ENCODE data around the gene TMEM131. TPM values are rescaled to one million over a fixed set of nuclear protein-coding genes. Genes with fewer than 3 reads are reported as not detected.

The TMEM131 gene
- total RNA-seq, 1 donor from 2014 or later: 35.3 TPM

GRCh38 chr2:97717613-97717995 is 278.1 kb downstream of the TMEM131 start:
- no peaks in the 10 kb centered on the region for H3K36me3 ChIP-seq (ENCODE audit: insufficient read depth, low read length)
- FAIRE-seq (no peak), DNase-seq (ENCODE audit: low read depth) (no peak)
- peaks cover 4% of the 10 kb centered on the region for H3K4me1 Mint-ChIP-seq (ENCODE audit: low read depth, unreplicated experiment)
- no peak overlapping the region for H3K4me2 ChIP-seq (ENCODE audit: low read length)
- H2AFZ ChIP-seq (ENCODE audit: low read depth, low read length): no peak overlapping the region
- H3K9me3 ChIP-seq (ENCODE audit: insufficient read depth, low read depth, low read length): no peaks in the 10 kb centered on the region
- no peaks in the 10 kb centered on the region for H3K36me3 Mint-ChIP-seq (ENCODE audit: low read depth, unreplicated experiment)
- H4K20me1 ChIP-seq (ENCODE audit: insufficient read depth, low read length): no peaks in the 10 kb centered on the region
- H3K79me2 ChIP-seq (ENCODE audit: insufficient read depth, low read length): no peaks in the 10 kb centered on the region
- H3K9me3 Mint-ChIP-seq (ENCODE audit: unreplicated experiment): no peaks in the 10 kb centered on the region
- no peaks in the 10 kb centered on the region for H3K4me1 ChIP-seq (ENCODE audit: insufficient read depth, low read length)
- H3K4me3 ChIP-seq (ENCODE audit: insufficient read depth, low read depth, low read length): no peak overlapping the region
- H3K27me3 Mint-ChIP-seq (ENCODE audit: low read depth, unreplicated experiment): peaks cover 36% of the 10 kb centered on the region
- no peak overlapping the region for H3K27ac ChIP-seq (ENCODE audit: low read depth, low read length)
- TF ChIP-seq EZH2 (IDR thresholded peaks at IDR 0.05; ENCODE audit: insufficient read depth, low read length): no peak
- TF ChIP-seq, protein P1, sequence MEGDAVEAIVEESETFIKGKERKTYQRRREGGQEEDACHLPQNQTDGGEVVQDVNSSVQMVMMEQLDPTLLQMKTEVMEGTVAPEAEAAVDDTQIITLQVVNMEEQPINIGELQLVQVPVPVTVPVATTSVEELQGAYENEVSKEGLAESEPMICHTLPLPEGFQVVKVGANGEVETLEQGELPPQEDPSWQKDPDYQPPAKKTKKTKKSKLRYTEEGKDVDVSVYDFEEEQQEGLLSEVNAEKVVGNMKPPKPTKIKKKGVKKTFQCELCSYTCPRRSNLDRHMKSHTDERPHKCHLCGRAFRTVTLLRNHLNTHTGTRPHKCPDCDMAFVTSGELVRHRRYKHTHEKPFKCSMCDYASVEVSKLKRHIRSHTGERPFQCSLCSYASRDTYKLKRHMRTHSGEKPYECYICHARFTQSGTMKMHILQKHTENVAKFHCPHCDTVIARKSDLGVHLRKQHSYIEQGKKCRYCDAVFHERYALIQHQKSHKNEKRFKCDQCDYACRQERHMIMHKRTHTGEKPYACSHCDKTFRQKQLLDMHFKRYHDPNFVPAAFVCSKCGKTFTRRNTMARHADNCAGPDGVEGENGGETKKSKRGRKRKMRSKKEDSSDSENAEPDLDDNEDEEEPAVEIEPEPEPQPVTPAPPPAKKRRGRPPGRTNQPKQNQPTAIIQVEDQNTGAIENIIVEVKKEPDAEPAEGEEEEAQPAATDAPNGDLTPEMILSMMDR (IDR thresholded peaks at IDR 0.05; ENCODE audit: insufficient read depth, low read depth, low read length): no peak
- H3K27me3 ChIP-seq (ENCODE audit: insufficient read depth, low read length): no peaks in the 10 kb centered on the region
- no peak overlapping the region for H3K4me3 Mint-ChIP-seq (ENCODE audit: unreplicated experiment)
- no peak overlapping the region for H3K9ac ChIP-seq (ENCODE audit: low read length)
- no peak overlapping the region for H3K27ac Mint-ChIP-seq (ENCODE audit: unreplicated experiment)

DNA sequence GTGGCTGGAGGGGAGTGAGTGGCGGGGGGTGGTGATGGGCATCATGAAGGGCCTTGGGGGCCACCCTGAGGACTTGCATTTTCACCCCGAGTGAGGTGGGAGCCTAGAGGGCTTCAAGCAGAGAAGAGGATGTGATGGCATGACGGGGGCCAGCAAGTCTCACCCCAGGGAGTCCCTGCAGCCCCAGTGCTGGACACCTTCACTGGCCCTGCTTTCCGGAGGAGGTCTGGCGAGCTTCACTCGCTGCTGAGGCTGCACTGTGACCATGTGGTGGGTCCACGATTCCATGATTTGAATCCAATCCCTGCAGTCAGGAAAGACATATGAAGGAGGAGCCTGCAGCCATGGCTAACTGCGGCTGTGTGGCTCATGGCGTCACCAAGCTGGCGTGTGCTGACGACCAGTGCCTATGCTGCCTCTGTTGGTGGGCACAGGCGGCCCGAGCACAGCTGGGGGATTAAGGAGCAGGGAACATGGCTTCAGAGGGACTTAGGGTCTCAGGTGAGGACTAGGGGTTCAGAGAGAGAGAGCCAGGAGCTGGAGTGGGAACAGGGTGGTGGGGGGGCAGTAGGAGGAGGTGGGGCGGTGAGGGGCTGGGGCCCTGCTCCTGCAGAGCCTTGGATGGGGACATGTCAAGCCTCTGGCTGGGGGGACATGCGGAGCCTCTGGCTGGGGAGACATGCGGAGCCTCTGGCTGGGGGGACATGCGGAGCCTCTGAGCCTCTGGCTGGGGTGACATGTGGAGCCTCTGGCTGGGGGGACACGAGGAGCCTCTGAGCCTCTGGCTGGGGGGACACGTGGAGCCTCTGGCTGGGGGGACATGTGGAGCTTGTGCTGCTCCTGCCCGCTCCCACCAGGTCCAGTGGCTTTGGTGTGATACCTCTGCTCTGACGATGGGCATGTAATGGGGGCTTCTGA is 278.8 kb downstream of the TMEM131 start:
- no peak overlapping the region for H3K27ac Mint-ChIP-seq (ENCODE audit: unreplicated experiment)

More for the DNA sequence above, 278.8 kb downstream of the TMEM131 start:
- Histone ChIP-seq H3K9ac (ENCODE audit: low read length) (no peak overlapping the region), H2AFZ (ENCODE audit: low read depth, low read length) (no peak overlapping the region), H3K4me3 (ENCODE audit: insufficient read depth, low read depth, low read length) (no peak overlapping the region), H3K9me3 (ENCODE audit: insufficient read depth, low read depth, low read length) (no peaks in the 10 kb centered on the region), H3K79me2 (ENCODE audit: insufficient read depth, low read length) (no peaks in the 10 kb centered on the region), H3K27ac (ENCODE audit: low read depth, low read length) (no peak overlapping the region), H4K20me1 (ENCODE audit: insufficient read depth, low read length) (no peaks in the 10 kb centered on the region), H3K36me3 (ENCODE audit: insufficient read depth, low read length) (no peaks in the 10 kb centered on the region), H3K27me3 (ENCODE audit: insufficient read depth, low read length) (no peaks in the 10 kb centered on the region), H3K4me2 (ENCODE audit: low read length) (no peak overlapping the region), H3K4me1 (ENCODE audit: insufficient read depth, low read length) (no peaks in the 10 kb centered on the region)
- no peaks in the 10 kb centered on the region for H3K36me3 Mint-ChIP-seq (ENCODE audit: low read depth, unreplicated experiment)
- no peaks in the 10 kb centered on the region for H3K9me3 Mint-ChIP-seq (ENCODE audit: unreplicated experiment)
- TF ChIP-seq, protein P1 (IDR thresholded peaks at IDR 0.05; ENCODE audit: insufficient read depth, low read depth, low read length): no peak
- no peak for TF ChIP-seq EZH2 (IDR thresholded peaks at IDR 0.05; ENCODE audit: insufficient read depth, low read length)
- H3K27me3 Mint-ChIP-seq (ENCODE audit: low read depth, unreplicated experiment): peaks cover 39% of the 10 kb centered on the region
- no peak overlapping the region for H3K4me3 Mint-ChIP-seq (ENCODE audit: unreplicated experiment)
- DNase-seq (ENCODE audit: low read depth) (no peak), FAIRE-seq (no peak)
- H3K4me1 Mint-ChIP-seq (ENCODE audit: low read depth, unreplicated experiment): peaks cover 4% of the 10 kb centered on the region

Measured in astrocyte (in vitro differentiated cells and primary cell).